H1 (cell line): ENCODE results near the gene HMGB3. TPM values are rescaled to one million over a fixed set of nuclear protein-coding genes. Genes with fewer than 3 reads are reported as not detected.

Experiments used
- CTCF ChIA-PET: fragments of 300-600 bp; sonication (Branson Sonifier 250); formaldehyde crosslinking; loops from one replicate; lab custom pipeline; 2021; ENCODE audit not compliant: partially characterized antibody; lab: Charles Lee
- POLR2A ChIA-PET: fragments of 300-600 bp; sonication (Branson Sonifier 250); formaldehyde crosslinking; loops from one replicate; lab custom pipeline; 2021; ENCODE audit warnings: inconsistent platforms; ENCODE audit not compliant: partially characterized antibody; lab: Charles Lee
- DNase-seq, 2 experiments: peaks; one replicate each; pipeline versions ENCODE4 v3.0.0 to v3.0.0-alpha.2; 2010 to 2022; ENCODE audit warnings: low spot score in 2 of 2, low read depth in 1 of 2, mixed read lengths in 1 of 2
- FAIRE-seq: peaks from 2 replicates; lab custom pipeline; 2011; peaks lifted over from hg19 to GRCh38; lab: Jason Lieb, UNC
- H2AFZ ChIP-seq: 2 replicates; pipeline ENCODE4 v1.8.1; 2012; ENCODE audit warnings: low read length, inconsistent platforms
- H2AK5ac ChIP-seq: 2 replicates; pipeline ENCODE4 v1.6.1; 2013; ENCODE audit warnings: low read depth, low read length
- H2BK120ac ChIP-seq: replicated peaks from 2 replicates; pipeline ENCODE3; 2013; ENCODE audit warnings: low read depth, low read length, inconsistent platforms
- H2BK12ac ChIP-seq: 2 replicates; pipeline ENCODE4 v1.6.1; 2013; ENCODE audit warnings: low read depth, low read length
- H2BK15ac ChIP-seq: 2 replicates; pipeline ENCODE4 v1.6.1; 2013; ENCODE audit warnings: low read length
- H2BK20ac ChIP-seq: 2 replicates; pipeline ENCODE4 v1.6.1; 2013; ENCODE audit warnings: low read length
- H2BK5ac ChIP-seq: 2 replicates; pipeline ENCODE4 v1.6.1; 2013; ENCODE audit warnings: low read depth, low read length
- H3K14ac ChIP-seq: 2 replicates; pipeline ENCODE4 v1.6.1; 2013; ENCODE audit warnings: inconsistent platforms; ENCODE audit not compliant: insufficient read length
- H3K18ac ChIP-seq: 2 replicates; pipeline ENCODE4 v1.6.1; 2013; ENCODE audit warnings: low read length; ENCODE audit errors: extremely low read depth
- H3K23ac ChIP-seq: 2 replicates; pipeline ENCODE4 v1.6.1; 2013; ENCODE audit warnings: inconsistent platforms; ENCODE audit not compliant: insufficient read length
- H3K23me2 ChIP-seq: 2 replicates; pipeline ENCODE4 v1.6.1; 2013; ENCODE audit warnings: low read depth, low read length
- H3K27ac ChIP-seq: 2 replicates; pipeline ENCODE4 v1.6.1; 2011; ENCODE audit warnings: low read depth, low read length, inconsistent platforms
- H3K27me3 ChIP-seq, 4 experiments: replicated peaks in 1 of 4; 1 replicate in 1 of 4; 2 replicates in 3 of 4; pipeline versions ENCODE4 v1.6.1 to v1.8.1; 2011 to 2013; ENCODE audit warnings: low read length in 3 of 4, mild to moderate bottlenecking in 3 of 4, inconsistent platforms in 2 of 4, mixed read lengths in 2 of 4, moderate library complexity in 1 of 4; ENCODE audit not compliant: control insufficient read depth in 3 of 4, insufficient read depth in 3 of 4; ENCODE audit errors: extremely low read depth in 1 of 4
- H3K36me3 ChIP-seq, 4 experiments: 2 replicates each; pipeline versions ENCODE4 v1.6.1 to v1.8.1; 2011 to 2013; ENCODE audit warnings: mild to moderate bottlenecking in 4 of 4, low read length in 3 of 4, moderate library complexity in 2 of 4, control low read depth in 1 of 4, inconsistent platforms in 1 of 4; ENCODE audit not compliant: insufficient read depth in 4 of 4, control insufficient read depth in 2 of 4
- H3K4ac ChIP-seq: replicated peaks from 2 replicates; pipeline ENCODE3; 2013; ENCODE audit warnings: low read length, low read depth, mixed read lengths, inconsistent platforms; ENCODE audit not compliant: insufficient read length
- H3K4me1 ChIP-seq, 4 experiments: replicated peaks in 1 of 4; 1 replicate in 1 of 4; 2 replicates in 3 of 4; pipeline versions ENCODE4 v1.6.1 to v1.8.1; 2011 to 2013; ENCODE audit warnings: low read length in 3 of 4, inconsistent platforms in 2 of 4, mixed read lengths in 1 of 4; ENCODE audit not compliant: insufficient read depth in 4 of 4, control insufficient read depth in 3 of 4
- H3K4me2 ChIP-seq, 2 experiments: 2 replicates each; pipeline versions ENCODE4 v1.6.1 to v1.8.1; 2011 to 2013; ENCODE audit warnings: low read depth in 2 of 2, low read length in 2 of 2, control low read depth in 1 of 2, inconsistent platforms in 1 of 2, mild to moderate bottlenecking in 1 of 2; ENCODE audit not compliant: insufficient read depth in 1 of 2
- H3K4me3 ChIP-seq, 4 experiments: fragments of 200-600, 300-600 bp in 1 of 4; sonication (generic), shearing (Covaris generic), sonication (Bioruptor Twin) in 1 of 4; 2 replicates each; pipeline versions ENCODE4 v1.5.1 to v1.8.1; 2011 to 2016; ENCODE audit warnings: low read length in 4 of 4, low read depth in 3 of 4, control low read depth in 2 of 4, inconsistent platforms in 2 of 4, mild to moderate bottlenecking in 2 of 4, mixed read lengths in 1 of 4, moderate library complexity in 1 of 4; ENCODE audit not compliant: insufficient read depth in 2 of 4; ENCODE audit errors: extremely low read depth in 1 of 4
- H3K56ac ChIP-seq: replicated peaks from 2 replicates; pipeline ENCODE3; 2013; ENCODE audit warnings: low read depth, mild to moderate bottlenecking, mixed read lengths, low read length, inconsistent platforms; ENCODE audit not compliant: insufficient read length
- H3K79me1 ChIP-seq: 2 replicates; pipeline ENCODE4 v1.6.1; 2013; ENCODE audit warnings: low read depth, low read length, control low read depth
- H3K79me2 ChIP-seq, 2 experiments: 2 replicates each; pipeline versions ENCODE4 v1.6.1 to v1.8.1; 2012 to 2013; ENCODE audit warnings: low read length in 2 of 2, mild to moderate bottlenecking in 2 of 2, inconsistent platforms in 1 of 2; ENCODE audit not compliant: insufficient read depth in 2 of 2, control insufficient read depth in 1 of 2
- H3K9ac ChIP-seq, 4 experiments: replicated peaks in 1 of 4; 1 replicate in 1 of 4; 2 replicates in 3 of 4; pipeline versions ENCODE4 v1.6.1 to v1.8.1; 2011 to 2013; ENCODE audit warnings: low read depth in 3 of 4, low read length in 3 of 4, control low read depth in 2 of 4, mild to moderate bottlenecking in 2 of 4, moderate library complexity in 2 of 4, inconsistent platforms in 1 of 4; ENCODE audit errors: extremely low read depth in 1 of 4
- H3K9me3 ChIP-seq, 2 experiments: 2 replicates each; pipeline versions ENCODE4 v1.6.1 to v1.8.1; 2012 to 2013; ENCODE audit warnings: mild to moderate bottlenecking in 2 of 2, moderate library complexity in 2 of 2, control low read depth in 1 of 2, inconsistent platforms in 1 of 2, low read depth in 1 of 2, low read length in 1 of 2, mixed read lengths in 1 of 2; ENCODE audit not compliant: insufficient read depth in 2 of 2
- H4K20me1 ChIP-seq, 2 experiments: replicated peaks in 1 of 2; 2 replicates each; pipeline versions ENCODE3 to v1.8.1; 2011 to 2013; ENCODE audit warnings: inconsistent platforms in 2 of 2, low read length in 2 of 2, mild to moderate bottlenecking in 1 of 2; ENCODE audit not compliant: insufficient read depth in 2 of 2, control insufficient read depth in 1 of 2
- H4K5ac ChIP-seq: 2 replicates; pipeline ENCODE4 v1.6.1; 2013; ENCODE audit warnings: low read length, low read depth, mixed read lengths, inconsistent platforms; ENCODE audit not compliant: insufficient read length
- H4K8ac ChIP-seq: 2 replicates; pipeline ENCODE4 v1.8.0; 2013; ENCODE audit warnings: mild to moderate bottlenecking, moderate library complexity, low read length, inconsistent platforms; ENCODE audit not compliant: insufficient read depth; ENCODE audit errors: extremely low read depth
- H4K91ac ChIP-seq: replicated peaks from 2 replicates; pipeline ENCODE3; 2013; ENCODE audit warnings: low read length, mixed read lengths, inconsistent platforms; ENCODE audit not compliant: insufficient read length
- BCL11A ChIP-seq, 2 experiments: IDR thresholded peaks; one replicate each; pipeline ENCODE4 v1.6.1; 2011; ENCODE audit warnings: low read depth in 2 of 2, low read length in 2 of 2, mild to moderate bottlenecking in 2 of 2
- BRCA1 ChIP-seq: IDR thresholded peaks from 2 replicates; pipeline ENCODE4 v1.6.1; 2012; ENCODE audit warnings: low read depth, low read length, improper control_type of control experiment
- EZH2 ChIP-seq: fragments of 200-600 bp; sonication (generic); IDR thresholded peaks from 2 replicates; pipeline ENCODE4 v1.7.1; 2012; ENCODE audit warnings: low read depth, mild to moderate bottlenecking, moderate library complexity, low read length, inconsistent platforms; ENCODE audit not compliant: severe bottlenecking
- FOSL1 ChIP-seq: IDR thresholded peaks from 2 replicates; pipeline ENCODE4 v1.6.1; 2011; ENCODE audit warnings: mild to moderate bottlenecking, low read depth, low read length, moderate library complexity; ENCODE audit not compliant: insufficient read depth
- JUN ChIP-seq: IDR thresholded peaks from 2 replicates; pipeline ENCODE4 v1.6.1; 2011; ENCODE audit warnings: low read depth, mild to moderate bottlenecking, improper control_type of control experiment, low read length
- NANOG ChIP-seq: IDR thresholded peaks from 2 replicates; pipeline ENCODE4 v1.6.1; 2011; ENCODE audit warnings: low read length, low read depth, mild to moderate bottlenecking, inconsistent platforms; ENCODE audit not compliant: insufficient read depth, poor library complexity, severe bottlenecking
- POLR2AphosphoS5 ChIP-seq: IDR thresholded peaks from 2 replicates; pipeline ENCODE4 v1.6.1; 2011; ENCODE audit warnings: low read depth, low read length
- RAD21 ChIP-seq, 2 experiments: IDR thresholded peaks in 1 of 2; conservative IDR thresholded peaks in 1 of 2; 2 replicates each; pipeline ENCODE4 v1.6.1; 2011; ENCODE audit warnings: low read depth in 2 of 2, low read length in 2 of 2, improper control_type of control experiment in 1 of 2, inconsistent platforms in 1 of 2, mild to moderate bottlenecking in 1 of 2, moderate library complexity in 1 of 2
- TCF12 ChIP-seq: IDR thresholded peaks from 2 replicates; pipeline ENCODE4 v1.6.1; 2011; ENCODE audit warnings: low read depth, mild to moderate bottlenecking, low read length
- ZNF274 ChIP-seq: IDR thresholded peaks from 2 replicates; pipeline ENCODE4 v1.7.0; 2012; ENCODE audit warnings: low read length, borderline replicate concordance; ENCODE audit errors: extremely low read depth
- WGBS, 2 experiments: shearing (Covaris generic) in 1 of 2; methylation state at CpG; one replicate each; pipeline versions ENCODE4 v1.1.6 to v1.1.7; 2013 to 2015; ENCODE audit warnings: low lambda C conversion rate in 2 of 2, mixed read lengths in 2 of 2, inconsistent platforms in 1 of 2, low coverage in 1 of 2, missing lambda C conversion rate in 1 of 2; ENCODE audit not compliant: insufficient replicate concordance in 2 of 2, insufficient coverage in 1 of 2, insufficient read length in 1 of 2; ENCODE audit errors: extremely low coverage in 1 of 2, missing lambda C conversion rate in 1 of 2; 5-methylcytosine and 5-hydroxymethylcytosine counted together
- polyA plus RNA-seq, 7 experiments: library from polyadenylated mRNA; depleted of rRNA in 3 of 7; stranded (reverse) in 5 of 7; unstranded in 2 of 7; fragments of >200 nt in 5 of 7; fragments of 200-250 nt in 2 of 7; gene quantifications; 1 replicate in 5 of 7; 2 replicates in 1 of 7; 4 replicates in 1 of 7; pipeline versions ENCODE4 v1.2.1 to v1.2.3, GENCODE V29; 2011 to 2013; ENCODE audit warnings: missing spikeins in 2 of 7, mixed read lengths in 2 of 7
- total RNA-seq: library from RNA; stranded (reverse); fragmentation: NEBNext Ultra II Directional; extraction: Animal tissue kit (Norgen Biotek cat#: 25700); gene quantifications from 2 replicates; pipeline ENCODE4 v1.2.1, GENCODE V29; 2021
- TF ChIP-seq, protein P1 (sequence below): IDR thresholded peaks from 2 replicates; pipeline ENCODE4 v1.6.1; 2012; ENCODE audit warnings: inconsistent platforms
- TF ChIP-seq, protein P2 (sequence below), 3 experiments: IDR thresholded peaks; 1 replicate in 2 of 3; 2 replicates in 1 of 3; pipeline versions ENCODE4 v1.5.1 to v1.6.1; 2011; ENCODE audit warnings: low read length in 3 of 3, mild to moderate bottlenecking in 3 of 3, inconsistent platforms in 2 of 3, low read depth in 1 of 3, moderate library complexity in 1 of 3; ENCODE audit not compliant: insufficient read depth in 1 of 3; ENCODE audit errors: control extremely low read depth in 1 of 3

HMGB3 gene
- total and polyA plus RNA-seq, 2 of the 8 experiments (the other 6 are each of a cell fraction or from before 2014, with no cell fraction given), result 55.8 to 346 TPM

DNA sequence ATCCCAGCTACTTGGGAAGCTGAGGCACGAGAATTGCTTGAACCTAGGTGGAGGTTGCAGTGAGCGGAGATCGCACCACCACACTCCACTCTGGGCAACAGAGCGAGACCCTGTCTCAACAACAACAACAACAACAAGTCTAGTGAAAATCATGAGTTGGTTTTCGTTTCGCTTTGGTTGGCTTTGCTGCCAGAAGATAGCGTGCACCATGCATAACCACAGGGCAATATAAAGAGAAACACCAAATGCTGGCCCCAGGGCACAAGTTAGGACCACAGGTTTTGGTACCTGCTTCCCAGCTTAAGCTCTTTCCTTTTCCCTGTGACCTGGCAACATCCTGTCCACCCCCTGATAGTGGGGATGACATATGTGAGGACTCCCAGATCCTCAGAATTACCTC is 21.5 kb upstream of the HMGB3 start:
- H4K8ac ChIP-seq, result no peak overlapping the region
- H3K79me1 ChIP-seq, result no peaks in the 10 kb centered on the region
- no peak overlapping the region for H2BK12ac ChIP-seq
- no peaks in the 10 kb centered on the region for H3K79me2 ChIP-seq
- H3K27ac ChIP-seq, result no peak overlapping the region
- no peaks in the 10 kb centered on the region for H3K9me3 ChIP-seq
- H2AK5ac ChIP-seq, result no peak overlapping the region
- no peak overlapping the region for H3K18ac ChIP-seq
- no peak overlapping the region for H2BK15ac ChIP-seq
- H2BK20ac ChIP-seq, result no peak overlapping the region
- H3K9ac ChIP-seq, result no peak overlapping the region
- no peak overlapping the region for H4K91ac ChIP-seq
- no peak overlapping the region for H3K4me3 ChIP-seq
- WGBS, 2 experiments, result 100% methylated on average over 2 of the region's 7 CpGs; no CpG with 5 or more reads in 1 of the 2 experiments
- no peak overlapping the region for H2BK5ac ChIP-seq
- H3K4me2 ChIP-seq, result no peak overlapping the region
- no peak overlapping the region for H3K14ac ChIP-seq
- FAIRE-seq, result no peak
- ChIA-PET POLR2A (no interaction called here), CTCF (no interaction called here)
- no peak overlapping the region for H3K56ac ChIP-seq
- no peaks in the 10 kb centered on the region for H4K20me1 ChIP-seq
- no peaks in the 10 kb centered on the region for H3K36me3 ChIP-seq
- no peak overlapping the region for H4K5ac ChIP-seq
- H2BK120ac ChIP-seq, result no peak overlapping the region
- no peak overlapping the region for H2AFZ ChIP-seq
- H3K23me2 ChIP-seq, result no peaks in the 10 kb centered on the region
- DNase-seq, result no peak
- H3K4ac ChIP-seq, result no peak overlapping the region
- no peak overlapping the region for H3K23ac ChIP-seq
- no peaks in the 10 kb centered on the region for H3K27me3 ChIP-seq
- H3K4me1 ChIP-seq, result no peaks in the 10 kb centered on the region
- TF ChIP-seq, protein P1, sequence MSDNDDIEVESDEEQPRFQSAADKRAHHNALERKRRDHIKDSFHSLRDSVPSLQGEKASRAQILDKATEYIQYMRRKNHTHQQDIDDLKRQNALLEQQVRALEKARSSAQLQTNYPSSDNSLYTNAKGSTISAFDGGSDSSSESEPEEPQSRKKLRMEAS, result no peak
- no peak for TF ChIP-seq BRCA1
- no peak for TF ChIP-seq TCF12
- TF ChIP-seq, protein P2, sequence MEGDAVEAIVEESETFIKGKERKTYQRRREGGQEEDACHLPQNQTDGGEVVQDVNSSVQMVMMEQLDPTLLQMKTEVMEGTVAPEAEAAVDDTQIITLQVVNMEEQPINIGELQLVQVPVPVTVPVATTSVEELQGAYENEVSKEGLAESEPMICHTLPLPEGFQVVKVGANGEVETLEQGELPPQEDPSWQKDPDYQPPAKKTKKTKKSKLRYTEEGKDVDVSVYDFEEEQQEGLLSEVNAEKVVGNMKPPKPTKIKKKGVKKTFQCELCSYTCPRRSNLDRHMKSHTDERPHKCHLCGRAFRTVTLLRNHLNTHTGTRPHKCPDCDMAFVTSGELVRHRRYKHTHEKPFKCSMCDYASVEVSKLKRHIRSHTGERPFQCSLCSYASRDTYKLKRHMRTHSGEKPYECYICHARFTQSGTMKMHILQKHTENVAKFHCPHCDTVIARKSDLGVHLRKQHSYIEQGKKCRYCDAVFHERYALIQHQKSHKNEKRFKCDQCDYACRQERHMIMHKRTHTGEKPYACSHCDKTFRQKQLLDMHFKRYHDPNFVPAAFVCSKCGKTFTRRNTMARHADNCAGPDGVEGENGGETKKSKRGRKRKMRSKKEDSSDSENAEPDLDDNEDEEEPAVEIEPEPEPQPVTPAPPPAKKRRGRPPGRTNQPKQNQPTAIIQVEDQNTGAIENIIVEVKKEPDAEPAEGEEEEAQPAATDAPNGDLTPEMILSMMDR (IDR thresholded peaks at IDR 0.05; ENCODE audit: control extremely low read depth in 1 of 3, insufficient read depth in 1 of 3, low read depth in 1 of 3, low read length in 3 of 3), result no peak
- TF ChIP-seq FOSL1, result no peak
- no peak for TF ChIP-seq BCL11A (IDR thresholded peaks at IDR 0.05; ENCODE audit: low read depth in 2 of 2, low read length in 2 of 2)
- TF ChIP-seq POLR2AphosphoS5, result no peak
- no peak for TF ChIP-seq JUN
- TF ChIP-seq RAD21 (IDR thresholded peaks at IDR 0.05 in 1 of 2, conservative IDR thresholded peaks at IDR 0.05 in 1 of 2; ENCODE audit: low read depth in 2 of 2, low read length in 2 of 2), result no peak
- no peak for TF ChIP-seq ZNF274
- no peak for TF ChIP-seq NANOG
- no peak for TF ChIP-seq EZH2
